ENCODE measurements around the gene PACSIN1. TPM values are rescaled to one million over a fixed set of nuclear protein-coding genes. Genes with fewer than 3 reads are reported as not detected.
A peak's percentile ranks its signal among the peaks of the same experiment; 100 is the strongest.

The PACSIN1 gene
- total RNA-seq, 1 experiment from 2014 or later: 7.0 TPM

DNA sequence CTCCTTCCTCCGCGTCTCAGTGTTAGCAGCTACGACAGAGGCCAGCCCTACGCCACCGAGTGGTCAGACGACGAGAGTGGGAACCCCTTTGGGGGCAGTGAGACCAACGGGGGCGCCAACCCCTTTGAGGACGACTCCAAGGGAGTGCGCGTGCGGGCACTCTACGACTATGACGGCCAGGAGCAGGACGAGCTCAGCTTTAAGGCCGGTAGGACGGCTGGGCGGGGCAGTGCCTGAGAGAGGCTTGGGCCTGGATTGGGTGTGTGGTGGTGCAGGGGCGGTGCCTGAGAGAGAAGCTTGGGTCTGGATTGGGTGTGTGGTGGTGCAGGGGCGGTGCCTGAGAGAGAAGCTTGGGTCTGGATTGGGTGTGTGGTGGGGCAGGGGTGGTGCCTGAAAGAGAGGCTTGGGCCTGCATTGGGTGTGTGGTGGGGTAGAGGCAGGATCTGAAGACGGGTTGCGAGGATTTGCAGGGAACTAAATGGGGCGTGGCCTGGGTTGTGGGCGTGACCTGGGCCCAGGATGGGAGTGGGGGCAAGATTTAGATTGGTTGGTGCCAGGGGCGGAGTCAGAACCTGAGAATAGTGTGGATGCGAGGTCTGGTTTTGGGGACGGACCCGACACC is 65.8 kb downstream of the PACSIN1 start:
- H2BK20ac ChIP-seq (ENCODE audit: low read depth, low read length, poor library complexity, severe bottlenecking): no peak overlapping the region
- H3K27ac ChIP-seq (ENCODE audit: insufficient read length, low read depth, low read length): no peak overlapping the region
- H4K20me1 ChIP-seq (ENCODE audit: control insufficient read depth, insufficient read depth, insufficient read length): no peaks in the 10 kb centered on the region
- no peak overlapping the region for H2BK5ac ChIP-seq (ENCODE audit: insufficient read length, low read length)
- H3K36me3 Mint-ChIP-seq (ENCODE audit: insufficient read depth in 1 of 3, low read depth in 3 of 3): peaks cover 0 to 3% (median 0%) of the 10 kb centered on the region in 3 experiments; a peak in 2 of 7 replicates
- no peak overlapping the region for H4K8ac ChIP-seq (replicated peaks; ENCODE audit: insufficient read length, low read depth, low read length)
- H3K23ac ChIP-seq (ENCODE audit: insufficient read length, low read depth, low read length): no peak overlapping the region
- H3K9ac ChIP-seq (ENCODE audit: extremely low read depth, insufficient read length, low read length): no peak overlapping the region
- H3K23me2 ChIP-seq (ENCODE audit: insufficient read length, low read depth, low read length, poor library complexity, severe bottlenecking): no peaks in the 10 kb centered on the region
- no peaks in the 10 kb centered on the region for H3K9me3 ChIP-seq (ENCODE audit: control insufficient read depth, low read depth, low read length)
- H3T11ph ChIP-seq (ENCODE audit: low read length): no peak overlapping the region
- peaks cover 21 to 36% of the 10 kb centered on the region in 2 experiments for H3K4me1 Mint-ChIP-seq
- H3K4me1 ChIP-seq (ENCODE audit: insufficient read depth, low read length): peaks cover 3% of the 10 kb centered on the region; the same call in 1 of the 2 replicates
- peak overlapping the region; percentile 12 for H3K4me2 ChIP-seq (ENCODE audit: insufficient read depth, insufficient read length, low read length)
- no peaks in the 10 kb centered on the region for H3K27me3 ChIP-seq (ENCODE audit: insufficient read depth, low read length)
- H3K56ac ChIP-seq (ENCODE audit: insufficient read length, low read depth, low read length): no peak overlapping the region
- no peak overlapping the region for H2BK15ac ChIP-seq (ENCODE audit: low read depth, low read length)
- peak; percentile 97 for DNase-seq
- H2AK5ac ChIP-seq (ENCODE audit: insufficient read length, low read length): no peak overlapping the region
- no peak overlapping the region for H4K91ac ChIP-seq (ENCODE audit: insufficient read length, low read depth, low read length)
- H3K4me3 Mint-ChIP-seq: peak overlapping the region in 1 of 2 experiments; percentile 75; a peak in 3 of 5 replicates
- H3K79me1 ChIP-seq (ENCODE audit: insufficient read depth, low read depth, low read length, poor library complexity, severe bottlenecking): no peaks in the 10 kb centered on the region
- H2BK12ac ChIP-seq (ENCODE audit: insufficient read length, low read depth, low read length): no peak overlapping the region
- H3K18ac ChIP-seq (ENCODE audit: insufficient read length, low read depth, low read length): no peak overlapping the region
- no peaks in the 10 kb centered on the region for H3K9me3 Mint-ChIP-seq
- H3K4ac ChIP-seq (ENCODE audit: low read depth, low read length): no peak overlapping the region
- WGBS (ENCODE audit: extremely low coverage, insufficient read length, low lambda C conversion rate): no CpG with 5 or more reads among the region's 29 CpGs
- no peak overlapping the region for H4K5ac ChIP-seq (ENCODE audit: insufficient read length, low read depth, low read length)
- H3K14ac ChIP-seq (ENCODE audit: insufficient read depth, low read length): no peak overlapping the region
- H2BK120ac ChIP-seq (ENCODE audit: low read depth, low read length, poor library complexity, severe bottlenecking): no peak overlapping the region
- H3K27me3 Mint-ChIP-seq (ENCODE audit: low read depth): peaks cover 2% of the 10 kb centered on the region; the same call in 1 of the 2 replicates
- peak overlapping the region in 2 of 3 experiments; percentile 70 to 87; a peak in 2 of 7 replicates for H3K27ac Mint-ChIP-seq
- H2AFZ ChIP-seq (ENCODE audit: low read length): no peak overlapping the region
- TF ChIP-seq, protein P1, sequence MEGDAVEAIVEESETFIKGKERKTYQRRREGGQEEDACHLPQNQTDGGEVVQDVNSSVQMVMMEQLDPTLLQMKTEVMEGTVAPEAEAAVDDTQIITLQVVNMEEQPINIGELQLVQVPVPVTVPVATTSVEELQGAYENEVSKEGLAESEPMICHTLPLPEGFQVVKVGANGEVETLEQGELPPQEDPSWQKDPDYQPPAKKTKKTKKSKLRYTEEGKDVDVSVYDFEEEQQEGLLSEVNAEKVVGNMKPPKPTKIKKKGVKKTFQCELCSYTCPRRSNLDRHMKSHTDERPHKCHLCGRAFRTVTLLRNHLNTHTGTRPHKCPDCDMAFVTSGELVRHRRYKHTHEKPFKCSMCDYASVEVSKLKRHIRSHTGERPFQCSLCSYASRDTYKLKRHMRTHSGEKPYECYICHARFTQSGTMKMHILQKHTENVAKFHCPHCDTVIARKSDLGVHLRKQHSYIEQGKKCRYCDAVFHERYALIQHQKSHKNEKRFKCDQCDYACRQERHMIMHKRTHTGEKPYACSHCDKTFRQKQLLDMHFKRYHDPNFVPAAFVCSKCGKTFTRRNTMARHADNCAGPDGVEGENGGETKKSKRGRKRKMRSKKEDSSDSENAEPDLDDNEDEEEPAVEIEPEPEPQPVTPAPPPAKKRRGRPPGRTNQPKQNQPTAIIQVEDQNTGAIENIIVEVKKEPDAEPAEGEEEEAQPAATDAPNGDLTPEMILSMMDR (conservative IDR thresholded peaks at IDR 0.05): no peak
- no peaks in the 10 kb centered on the region for H3K79me2 ChIP-seq (ENCODE audit: insufficient read depth, low read length)
